SK-MEL-5 (cell line): ENCODE data around the gene HDAC4. TPM values are rescaled to one million over a fixed set of nuclear protein-coding genes. Genes with fewer than 3 reads are reported as not detected.
"Not testable (repeated sequence)": the region's sequence is repeated elsewhere in the genome, so short reads cannot be mapped to it uniquely, and the experiment has no call there.

Source experiments
- DNase-seq: peaks from one replicate; pipeline ENCODE4 v3.0.0-alpha.2; 2016; ENCODE audit warnings: low read depth, low spot score
- in situ Hi-C: cut with HindIII; loops from 2 replicates; pipeline ENCODE4 v1.10.0; 2016; ENCODE audit warnings: low sequenced_read_pairs, high pct_unique_total_duplicates, low pct_unique_long_range_greater_than_20kb
- total RNA-seq: library from RNA; depleted of rRNA; stranded (reverse); fragments of >200 nt; shearing (Covaris generic); gene quantifications from 2 replicates; pipeline ENCODE4 v1.2.3, GENCODE V29; 2014

The HDAC4 gene
- total RNA-seq, 1 experiment from 2014 or later: 14.1 TPM

- no peak for DNase-seq
- in situ Hi-C loops: no loop called here
These were observed 219.5 kb downstream of the HDAC4 start for GRCh38 chr2:239181074-239181902.

GRCh38 chr2:239180526-239181073 is 220.2 kb downstream of the HDAC4 start:
- DNase-seq: no peak
- in situ Hi-C loops: no loop called here

- in situ Hi-C loops: no loop called here
- DNase-seq: no peak
These were observed 220.9 kb downstream of the HDAC4 start for GRCh38 chr2:239179851-239180371.

- in situ Hi-C loops: no loop called here
- no peak for DNase-seq
These were observed 221.9 kb downstream of the HDAC4 start for GRCh38 chr2:239178954-239179353.

GRCh38 chr2:239178484-239178883 is 222.3 kb downstream of the HDAC4 start:
- DNase-seq: no peak
- in situ Hi-C loops: no loop called here

- in situ Hi-C loops: no loop called here
These were observed 222.9 kb downstream of the HDAC4 start for GRCh38 chr2:239177908-239178307.

GRCh38 chr2:239177325-239177724 is 223.5 kb downstream of the HDAC4 start:
- no peak for DNase-seq

More at GRCh38 chr2:239177908-239178307, 222.9 kb downstream of the HDAC4 start:
- DNase-seq: no peak

GRCh38 chr2:239176138-239176803 is 224.5 kb downstream of the HDAC4 start:
- in situ Hi-C loops, DNase-seq: not testable (repeated sequence)

More at GRCh38 chr2:239177325-239177724, 223.5 kb downstream of the HDAC4 start:
- in situ Hi-C loops: no loop called here

- no peak for DNase-seq
- in situ Hi-C loops: no loop called here
These were observed 225.6 kb downstream of the HDAC4 start for GRCh38 chr2:239175181-239175580.

GRCh38 chr2:239173301-239173700 is 227.5 kb downstream of the HDAC4 start:
- in situ Hi-C loops: no loop called here
- no peak for DNase-seq

GRCh38 chr2:239171643-239172042 is 229.2 kb downstream of the HDAC4 start:
- in situ Hi-C loops: no loop called here
- DNase-seq: no peak

GRCh38 chr2:239169311-239170048 is 231.3 kb downstream of the HDAC4 start:
- DNase-seq: no peak
- in situ Hi-C loops: no loop called here

GRCh38 chr2:239168575-239168974 is 232.2 kb downstream of the HDAC4 start:
- in situ Hi-C loops: no loop called here
- no peak for DNase-seq

GRCh38 chr2:239167766-239168444 is 232.9 kb downstream of the HDAC4 start:
- in situ Hi-C loops: no loop called here
- DNase-seq: no peak

- no peak for DNase-seq
- in situ Hi-C loops: no loop called here
These were observed 233.7 kb downstream of the HDAC4 start for GRCh38 chr2:239167011-239167673.

GRCh38 chr2:239166201-239166834 is 234.5 kb downstream of the HDAC4 start:
- in situ Hi-C loops: no loop called here
- DNase-seq: no peak
